Cardiac fibroblast (primary cell): ENCODE data around the gene CACNB1.
A peak's percentile ranks its signal among the peaks of the same experiment; 100 is the strongest.

Experiments used
- DNase-seq, 2 donors: peaks; one replicate each; pipeline versions ENCODE4 v3.0.0 to v3.0.0-alpha.2; 2010; ENCODE audit warnings: low read depth in 2 of 2
- H3K4me3 ChIP-seq, 2 donors: replicated peaks in 1 of 2; 1 replicate in 1 of 2; 2 replicates in 1 of 2; pipeline ENCODE4 v1.5.1; 2011; ENCODE audit warnings: low read depth in 2 of 2, low read length in 2 of 2, mild to moderate bottlenecking in 2 of 2, moderate library complexity in 1 of 2
- TF ChIP-seq, protein P1 (sequence below): IDR thresholded peaks from one replicate; pipeline ENCODE4 v1.5.1; 2011; ENCODE audit warnings: low read depth, mild to moderate bottlenecking, low read length, inconsistent platforms

CACNB1 gene

DNA sequence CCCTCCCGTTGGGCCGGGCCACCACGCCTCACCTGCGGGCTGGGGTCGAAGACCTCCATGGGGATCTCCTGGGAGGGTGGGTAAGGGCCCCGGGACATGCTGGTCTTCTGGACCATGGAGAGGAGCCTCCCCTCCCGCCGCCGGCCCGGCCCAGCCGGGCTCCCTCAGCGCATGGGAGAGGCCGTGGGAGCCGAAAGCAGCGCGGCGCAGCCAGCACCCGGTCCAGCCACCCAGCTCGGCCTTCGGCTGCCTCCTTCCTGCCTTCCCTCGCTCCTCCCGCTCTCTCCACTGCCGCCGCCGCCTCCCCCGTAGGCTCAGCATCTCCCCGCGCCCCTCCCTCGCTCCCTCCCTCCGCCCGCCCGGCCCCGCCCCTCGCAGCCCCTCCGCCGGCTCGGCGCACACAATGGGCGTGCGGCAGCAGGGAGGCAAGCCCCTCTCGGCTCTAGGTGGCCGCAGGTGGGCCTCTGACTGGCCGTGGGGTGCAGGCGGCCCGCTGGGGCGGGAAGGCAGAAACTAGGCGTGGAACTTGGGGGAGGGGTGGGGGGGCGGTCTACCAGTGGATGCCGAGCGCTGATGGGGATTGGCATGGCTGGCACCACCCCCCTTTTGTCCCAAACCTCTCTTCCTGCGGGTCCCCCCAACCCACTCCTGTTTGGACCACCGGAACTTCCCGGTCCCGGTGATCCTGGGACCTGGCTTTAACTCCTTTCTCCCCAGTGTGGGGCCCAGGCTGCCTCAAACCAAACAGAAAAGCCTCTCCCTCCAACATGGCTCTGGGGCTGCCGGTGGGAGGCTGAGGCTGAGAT, at the start of gene CACNB1:
CACNB1 (minus strand) TSS at position 290 of the 806 bp plus-strand sequence; CDS start at position 116, 174 bp downstream.
- DNase-seq, result peak; percentile 73 to 83
- TF ChIP-seq, protein P1, sequence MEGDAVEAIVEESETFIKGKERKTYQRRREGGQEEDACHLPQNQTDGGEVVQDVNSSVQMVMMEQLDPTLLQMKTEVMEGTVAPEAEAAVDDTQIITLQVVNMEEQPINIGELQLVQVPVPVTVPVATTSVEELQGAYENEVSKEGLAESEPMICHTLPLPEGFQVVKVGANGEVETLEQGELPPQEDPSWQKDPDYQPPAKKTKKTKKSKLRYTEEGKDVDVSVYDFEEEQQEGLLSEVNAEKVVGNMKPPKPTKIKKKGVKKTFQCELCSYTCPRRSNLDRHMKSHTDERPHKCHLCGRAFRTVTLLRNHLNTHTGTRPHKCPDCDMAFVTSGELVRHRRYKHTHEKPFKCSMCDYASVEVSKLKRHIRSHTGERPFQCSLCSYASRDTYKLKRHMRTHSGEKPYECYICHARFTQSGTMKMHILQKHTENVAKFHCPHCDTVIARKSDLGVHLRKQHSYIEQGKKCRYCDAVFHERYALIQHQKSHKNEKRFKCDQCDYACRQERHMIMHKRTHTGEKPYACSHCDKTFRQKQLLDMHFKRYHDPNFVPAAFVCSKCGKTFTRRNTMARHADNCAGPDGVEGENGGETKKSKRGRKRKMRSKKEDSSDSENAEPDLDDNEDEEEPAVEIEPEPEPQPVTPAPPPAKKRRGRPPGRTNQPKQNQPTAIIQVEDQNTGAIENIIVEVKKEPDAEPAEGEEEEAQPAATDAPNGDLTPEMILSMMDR, result no peak
- peak within 1 kb of the TSS; percentile 82 to 90 for H3K4me3 ChIP-seq

DNA sequence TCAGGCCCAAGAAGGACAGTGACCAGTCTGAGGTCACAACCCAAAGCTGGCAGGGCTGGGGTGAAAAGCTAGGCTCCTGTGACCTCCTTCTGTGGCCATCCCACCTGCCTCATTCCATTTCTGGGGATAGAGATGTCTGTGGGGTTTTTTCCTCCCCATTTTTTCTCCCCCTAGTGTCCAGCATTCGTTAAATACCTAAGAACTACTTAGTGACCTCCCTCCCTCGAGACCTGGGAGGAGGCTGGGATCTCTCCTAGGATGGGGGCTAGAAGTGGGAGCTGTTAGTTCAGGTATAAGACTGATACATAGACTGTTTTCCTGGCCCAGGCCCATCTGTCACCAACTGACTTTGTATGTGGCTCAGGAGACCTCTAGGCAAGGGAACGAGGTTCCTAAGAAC, 48.8 kb upstream of the CACNB1 start:
- DNase-seq, result no peak
- TF ChIP-seq, protein P1, result peak; percentile 8
- H3K4me3 ChIP-seq, result no peak overlapping the region

DNA sequence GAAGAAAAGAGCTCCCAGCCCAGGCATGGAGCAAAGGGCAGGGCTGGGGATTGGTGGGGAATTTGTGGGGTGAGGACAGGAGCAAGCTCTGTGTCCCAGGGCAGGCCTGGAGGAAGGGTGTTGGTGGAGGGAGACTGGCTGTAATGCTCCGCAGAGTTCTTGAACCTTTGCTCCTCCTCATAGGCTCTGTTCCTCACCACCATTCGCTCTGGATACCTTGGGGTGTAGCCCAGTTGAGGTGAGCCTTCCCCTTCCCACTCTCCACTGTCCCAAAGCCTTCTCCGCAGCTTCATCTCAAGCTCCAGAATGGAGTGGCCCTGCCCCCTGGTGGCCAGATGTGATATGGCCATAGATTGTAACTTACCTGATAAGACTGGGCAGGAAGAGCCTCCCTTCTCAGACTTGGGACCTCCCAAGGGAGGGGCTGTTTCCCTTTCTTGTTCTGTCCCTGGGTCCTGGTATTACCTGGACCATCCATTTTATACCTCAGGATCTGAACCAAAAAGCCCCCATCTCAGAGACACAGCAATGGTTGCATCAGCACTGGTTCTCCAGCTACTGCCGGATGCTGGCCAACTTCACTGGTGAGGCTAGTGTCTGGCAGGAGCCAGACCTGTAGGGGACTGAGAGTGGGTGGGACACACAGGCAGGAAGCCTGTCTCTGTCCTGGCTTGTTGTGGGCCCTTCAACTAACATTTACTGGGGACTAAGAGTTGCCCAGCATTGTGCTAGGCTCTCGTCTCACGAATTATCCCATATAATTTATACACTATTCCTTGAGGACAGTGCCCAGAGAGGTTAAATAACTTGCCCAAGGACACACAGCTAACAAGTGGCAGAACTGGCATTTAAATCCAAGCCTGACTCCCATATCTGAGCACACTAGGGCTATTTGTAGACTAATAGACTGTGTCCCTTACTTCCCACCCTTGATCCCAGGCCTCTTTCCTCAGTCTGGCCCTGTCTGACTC, 47.4 kb upstream of the CACNB1 start:
- peak; percentile 86 to 88 for DNase-seq
- TF ChIP-seq, protein P1, result peak; percentile 97
- no peak overlapping the region for H3K4me3 ChIP-seq

DNA sequence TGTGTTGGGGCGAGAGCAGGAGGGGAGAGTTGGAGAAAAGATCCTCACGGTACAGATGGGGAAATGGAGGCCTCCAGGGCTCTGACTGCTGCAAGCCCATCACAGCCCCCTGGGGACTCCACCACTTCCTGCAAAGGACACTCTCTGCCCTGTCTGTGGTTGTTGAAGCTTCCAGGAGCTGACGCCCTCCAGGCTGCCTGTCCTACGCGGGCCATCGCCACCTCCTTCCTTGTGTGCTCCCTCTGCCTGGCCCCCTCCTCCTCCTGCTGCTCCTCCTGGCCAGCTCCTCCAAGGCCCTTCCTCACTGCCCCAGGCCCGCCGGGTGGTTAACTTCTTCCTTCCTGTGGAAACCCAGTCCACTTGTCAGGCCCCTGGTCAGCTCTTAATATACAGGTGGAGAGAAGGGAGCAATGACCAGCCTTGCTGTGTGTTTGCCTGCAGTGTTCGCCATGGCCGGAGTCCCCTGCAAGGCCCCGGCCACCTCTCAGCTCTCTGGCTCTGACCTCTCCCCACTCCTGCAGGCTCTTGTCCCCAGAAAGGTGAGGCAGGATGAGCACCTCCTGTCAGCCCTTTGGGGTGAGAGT, 46.6 kb upstream of the CACNB1 start:
- no peak overlapping the region for H3K4me3 ChIP-seq
- TF ChIP-seq, protein P1, result no peak
- peak in 1 of 2 donors; percentile 20 for DNase-seq

DNA sequence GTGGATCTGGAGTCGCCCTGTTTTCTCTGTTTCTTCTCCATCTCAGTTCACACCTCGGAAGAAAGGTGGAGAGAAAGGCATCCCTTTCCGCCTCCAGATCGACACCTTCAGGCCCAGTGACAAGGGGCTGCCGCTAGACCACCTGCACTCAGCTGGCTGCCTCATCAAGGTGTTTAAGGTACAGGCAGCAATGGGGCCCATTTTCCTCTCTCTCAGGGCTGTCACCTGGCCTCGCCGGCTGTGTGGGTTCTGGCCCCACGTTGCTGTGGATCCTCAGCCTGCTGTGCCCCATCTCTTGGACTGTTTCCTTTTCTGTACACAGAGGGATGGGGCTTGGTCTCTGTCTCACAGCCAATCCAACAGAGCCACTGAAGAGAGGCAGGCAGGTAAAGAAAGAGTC, 45.7 kb upstream of the CACNB1 start:
- TF ChIP-seq, protein P1, result no peak
- no peak for DNase-seq
- H3K4me3 ChIP-seq, result no peak overlapping the region

DNA sequence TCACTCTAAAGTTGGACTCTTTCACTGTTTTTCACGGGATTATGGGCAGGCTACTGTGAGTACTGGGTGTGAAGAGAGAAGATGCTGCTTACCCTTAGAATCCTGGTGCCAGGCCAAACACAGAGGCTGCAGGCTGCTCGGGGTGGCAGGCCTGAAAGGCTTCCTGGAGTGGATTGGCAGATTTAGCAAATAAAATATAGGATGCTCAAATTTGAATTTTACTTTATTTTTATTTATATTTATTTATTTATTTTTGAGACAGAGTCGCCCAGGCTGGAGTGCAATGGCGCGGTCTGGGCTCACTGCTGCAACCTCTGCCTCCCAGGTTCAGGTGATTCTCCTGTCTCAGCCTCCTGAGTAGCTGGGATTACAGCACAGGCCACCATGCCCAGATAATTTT, 43.2 kb upstream of the CACNB1 start:
- H3K4me3 ChIP-seq, result no peak overlapping the region
- DNase-seq, result no peak
- TF ChIP-seq, protein P1, result no peak
